Uterus (tissue), 2 donors: Measurements from ENCODE around the gene TRPV5.

Source experiments
- CTCF ChIP-seq, 4 experiments: fragments of 200-600 bp in 2 of 4; fragments of 450-650 bp in 2 of 4; sonication (generic) in 2 of 4; IDR thresholded peaks; one replicate each; pipeline ENCODE4 v1.5.1; 2016 to 2019; ENCODE audit warnings: antibody characterized with exemption in 4 of 4, mild to moderate bottlenecking in 2 of 4, moderate library complexity in 1 of 4
- POLR2A ChIP-seq, 2 donors: fragments of 450-650 bp; IDR thresholded peaks; one replicate each; pipeline ENCODE4 v1.6.1; 2016; ENCODE audit warnings: antibody characterized with exemption in 2 of 2, mild to moderate bottlenecking in 1 of 2, moderate library complexity in 1 of 2

GRCh38 chr7:142875456-142875855 lies 58.1 kb downstream of the TRPV5 start:
- TF ChIP-seq CTCF (IDR thresholded peaks at IDR 0.05) (no peak), POLR2A (IDR thresholded peaks at IDR 0.05) (no peak)
